T-helper 9 cell (primary cell): ENCODE data around the gene CYP4F11.
"Not testable (repeated sequence)": the region's sequence is repeated elsewhere in the genome, so short reads cannot be mapped to it uniquely, and the experiment has no call there.

Experiments
- DNase-seq: peaks from one replicate; pipeline ENCODE4 v3.0.0-alpha.2; 2020
- total RNA-seq, 2 donors: gene quantifications; one replicate each; lab custom pipeline; 2026; lab: John Stamatoyannopoulos, UW

Gene CYP4F11
- 0 to 0.07 reads per million in 2 donors for total RNA-seq

GRCh38 chr19:15934332-15935078, at the start of gene CYP4F11:
CYP4F11 (minus strand) TSS chr19:15934529; CDS start chr19:15934408, 121 bp downstream.
- DNase-seq = no peak

- DNase-seq = no peak
Measured at GRCh38 chr19:15979293-15979692, 45.0 kb upstream of the CYP4F11 start.

GRCh38 chr19:15977690-15978089, 43.4 kb upstream of the CYP4F11 start:
- DNase-seq = no peak

- DNase-seq = no peak
Measured at GRCh38 chr19:15976836-15977689, 42.7 kb upstream of the CYP4F11 start.

- DNase-seq = no peak
Measured at GRCh38 chr19:15974856-15975255, 40.5 kb upstream of the CYP4F11 start.

GRCh38 chr19:15972043-15972442, 37.7 kb upstream of the CYP4F11 start:
- DNase-seq = not testable (repeated sequence)

GRCh38 chr19:15971224-15971780, 37.0 kb upstream of the CYP4F11 start:
- no peak for DNase-seq

GRCh38 chr19:15964231-15964630, 29.9 kb upstream of the CYP4F11 start:
- DNase-seq = no peak

- no peak for DNase-seq
Measured at GRCh38 chr19:15962319-15962718, 28.0 kb upstream of the CYP4F11 start.

GRCh38 chr19:15954820-15955219, 20.5 kb upstream of the CYP4F11 start:
- DNase-seq = no peak

- DNase-seq = no peak
Measured at GRCh38 chr19:15948223-15949058, 14.1 kb upstream of the CYP4F11 start, which contains the start of gene OR10H4. OR10H4 (plus strand) TSS chr19:15949008; CDS start chr19:15949008, 0 bp downstream.

GRCh38 chr19:15945301-15945700, 11.0 kb upstream of the CYP4F11 start:
- no peak for DNase-seq

GRCh38 chr19:15944401-15944800, 10.1 kb upstream of the CYP4F11 start:
- no peak for DNase-seq

GRCh38 chr19:15937771-15938170, 3.4 kb upstream of the CYP4F11 start:
- no peak for DNase-seq

- DNase-seq = no peak
Measured at GRCh38 chr19:15936950-15937349, 2.6 kb upstream of the CYP4F11 start.

- no peak for DNase-seq
Measured at GRCh38 chr19:15936173-15936572, 1.8 kb upstream of the CYP4F11 start.

- DNase-seq = no peak
Measured at GRCh38 chr19:15935167-15935702, 906 bp upstream of the CYP4F11 start.

GRCh38 chr19:15933761-15934331, 483 bp downstream of the CYP4F11 start:
- not testable (repeated sequence) for DNase-seq

GRCh38 chr19:15928321-15928720, 6.0 kb downstream of the CYP4F11 start:
- no peak for DNase-seq

- DNase-seq = no peak
Measured at GRCh38 chr19:15926484-15926883, 7.8 kb downstream of the CYP4F11 start.

GRCh38 chr19:15923702-15924101, 10.6 kb downstream of the CYP4F11 start:
- no peak for DNase-seq

- no peak for DNase-seq
Measured at GRCh38 chr19:15922021-15922420, 12.3 kb downstream of the CYP4F11 start.
